ENCODE data around the gene PHLDA1.
A peak's percentile ranks its signal among the peaks of the same experiment; 100 is the strongest.

The PHLDA1 gene

GRCh38 chr12:76024102-76024781 lies 7.3 kb downstream of the PHLDA1 start:
- H3K4me3 ChIP-seq (ENCODE audit: low read depth, low read length) = no peak overlapping the region
- DNase-seq (ENCODE audit: low read depth, low spot score) = no peak
- TF ChIP-seq CTCF (IDR thresholded peaks at IDR 0.05; ENCODE audit: insufficient read depth, low read length, missing control alignments) = no peak
- POLR2A ChIA-PET = interaction anchor here (0.6 to 1.6 kb wide), 6 partner anchors 209 to 761 kb away, joined by 3 to 5 read pairs (median 4); no protein-coding TSS in a partner anchor
- CTCF ChIA-PET = interaction anchor here (1.6 to 11.7 kb wide), 2 partner anchors 16 to 497 kb away, joined by 3 to 130 read pairs; no protein-coding TSS in a partner anchor

GRCh38 chr12:76023069-76023690 lies 8.4 kb downstream of the PHLDA1 start:
- no peak overlapping the region for H3K4me3 ChIP-seq (ENCODE audit: low read depth, low read length)
- CTCF ChIA-PET = no interaction called here
- DNase-seq (ENCODE audit: low read depth, low spot score) = no peak
- no peak for TF ChIP-seq CTCF (IDR thresholded peaks at IDR 0.05; ENCODE audit: insufficient read depth, low read length, missing control alignments)
- POLR2A ChIA-PET = interaction anchor here (0.6 to 1.6 kb wide), 3 partner anchors 256 to 495 kb away, joined by 3 to 4 read pairs (median 3); no protein-coding TSS in a partner anchor

- TF ChIP-seq CTCF (IDR thresholded peaks at IDR 0.05; ENCODE audit: insufficient read depth, low read length, missing control alignments) = no peak
- ChIA-PET CTCF (no interaction called here), POLR2A (interaction anchor here (2.2 kb wide), 1 partner anchor 9 kb away, joined by 22 read pairs; the partner anchor contains the start of gene PHLDA1)
- no peak for DNase-seq (ENCODE audit: low read depth, low spot score)
- H3K4me3 ChIP-seq (ENCODE audit: low read depth, low read length) = no peak overlapping the region
Measured at GRCh38 chr12:76022506-76022905, 9.1 kb downstream of the PHLDA1 start.

GRCh38 chr12:76020731-76021672 lies 10.6 kb downstream of the PHLDA1 start:
- POLR2A ChIA-PET = interaction anchor here (0.9 to 2.2 kb wide), 4 partner anchors 10 to 364 kb away, joined by 4 to 22 read pairs (median 4); partner anchors contain the start of gene PHLDA1
- no peak for TF ChIP-seq CTCF (IDR thresholded peaks at IDR 0.05; ENCODE audit: insufficient read depth, low read length, missing control alignments)
- no peak overlapping the region for H3K4me3 ChIP-seq (ENCODE audit: low read depth, low read length)
- CTCF ChIA-PET = no interaction called here
- DNase-seq (ENCODE audit: low read depth, low spot score) = peak; percentile 90

GRCh38 chr12:76020281-76020680 lies 11.3 kb downstream of the PHLDA1 start:
- no peak for DNase-seq (ENCODE audit: low read depth, low spot score)
- no peak for TF ChIP-seq CTCF (IDR thresholded peaks at IDR 0.05; ENCODE audit: insufficient read depth, low read length, missing control alignments)
- ChIA-PET POLR2A (interaction anchor here (0.9 to 2.2 kb wide), 4 partner anchors 9 to 364 kb away, joined by 4 to 22 read pairs (median 4); partner anchors contain the start of gene PHLDA1), CTCF (no interaction called here)
- no peak overlapping the region for H3K4me3 ChIP-seq (ENCODE audit: low read depth, low read length)
